H9 (cell line): ENCODE measurements around the gene TTLL9. TPM values are rescaled to one million over a fixed set of nuclear protein-coding genes. Genes with fewer than 3 reads are reported as not detected.

Experiments used
- DNase-seq: peaks from one replicate; pipeline ENCODE4 v3.0.0-alpha.2; 2017
- H2AFZ ChIP-seq: one replicate; pipeline ENCODE4 v1.6.1; 2013; ENCODE audit warnings: mild to moderate bottlenecking, low read length, control low read depth, moderate library complexity
- H2AK5ac ChIP-seq: 2 replicates; pipeline ENCODE4 v1.6.1; 2013; ENCODE audit warnings: low read length, control low read depth, mixed read lengths; ENCODE audit not compliant: insufficient read length
- H2BK120ac ChIP-seq: one replicate; pipeline ENCODE4 v1.6.1; 2013; ENCODE audit warnings: low read depth, mild to moderate bottlenecking, low read length, control low read depth, inconsistent platforms; ENCODE audit not compliant: poor library complexity, severe bottlenecking
- H2BK12ac ChIP-seq: 2 replicates; pipeline ENCODE4 v1.6.1; 2013; ENCODE audit warnings: low read length, control low read depth, mixed read lengths, low read depth; ENCODE audit not compliant: insufficient read length
- H2BK15ac ChIP-seq: 2 replicates; pipeline ENCODE4 v1.6.1; 2013; ENCODE audit warnings: low read depth, low read length, control low read depth
- H2BK20ac ChIP-seq: one replicate; pipeline ENCODE4 v1.6.1; 2013; ENCODE audit warnings: low read depth, mild to moderate bottlenecking, low read length, control low read depth, inconsistent platforms; ENCODE audit not compliant: poor library complexity, severe bottlenecking
- H2BK5ac ChIP-seq: 2 replicates; pipeline ENCODE4 v1.6.1; 2013; ENCODE audit warnings: low read length, control low read depth, mixed read lengths; ENCODE audit not compliant: insufficient read length
- H3K14ac ChIP-seq: 2 replicates; pipeline ENCODE4 v1.6.1; 2013; ENCODE audit warnings: low read length, control low read depth; ENCODE audit not compliant: insufficient read depth
- H3K18ac ChIP-seq: 2 replicates; pipeline ENCODE4 v1.6.1; 2013; ENCODE audit warnings: low read depth, mild to moderate bottlenecking, mixed read lengths, low read length, control low read depth; ENCODE audit not compliant: insufficient read length
- H3K23ac ChIP-seq: 2 replicates; pipeline ENCODE4 v1.6.1; 2013; ENCODE audit warnings: low read length, control low read depth, mixed read lengths, low read depth; ENCODE audit not compliant: insufficient read length
- H3K23me2 ChIP-seq: 2 replicates; pipeline ENCODE4 v1.6.1; 2013; ENCODE audit warnings: low read depth, mild to moderate bottlenecking, mixed read lengths, low read length, control low read depth; ENCODE audit not compliant: insufficient read length, poor library complexity, severe bottlenecking
- H3K27ac ChIP-seq: 2 replicates; pipeline ENCODE4 v1.5.1; 2013; ENCODE audit warnings: low read length, control low read depth, mixed read lengths, low read depth; ENCODE audit not compliant: insufficient read length
- H3K27me3 ChIP-seq: 2 replicates; pipeline ENCODE4 v1.6.1; 2013; ENCODE audit warnings: low read length, control low read depth, inconsistent platforms; ENCODE audit not compliant: insufficient read depth
- H3K4ac ChIP-seq: 2 replicates; pipeline ENCODE4 v1.6.1; 2013; ENCODE audit warnings: low read depth, mild to moderate bottlenecking, control low read depth, inconsistent platforms, low read length, moderate library complexity
- H3K4me1 ChIP-seq: 2 replicates; pipeline ENCODE4 v1.6.1; 2013; ENCODE audit warnings: low read length, control low read depth, inconsistent platforms; ENCODE audit not compliant: insufficient read depth
- H3K4me2 ChIP-seq: 2 replicates; pipeline ENCODE4 v1.6.1; 2013; ENCODE audit warnings: low read length, control low read depth, mixed read lengths; ENCODE audit not compliant: insufficient read length, insufficient read depth
- H3K56ac ChIP-seq: 2 replicates; pipeline ENCODE4 v1.6.1; 2013; ENCODE audit warnings: low read depth, mild to moderate bottlenecking, mixed read lengths, low read length, control low read depth; ENCODE audit not compliant: insufficient read length
- H3K79me1 ChIP-seq: 2 replicates; pipeline ENCODE4 v1.6.1; 2013; ENCODE audit warnings: low read depth, mild to moderate bottlenecking, moderate library complexity, low read length, control low read depth, inconsistent platforms; ENCODE audit not compliant: insufficient read depth, poor library complexity, severe bottlenecking
- H3K79me2 ChIP-seq: 2 replicates; pipeline ENCODE4 v1.6.1; 2013; ENCODE audit warnings: low read length, control low read depth, inconsistent platforms; ENCODE audit not compliant: insufficient read depth
- H3K9ac ChIP-seq: 2 replicates; pipeline ENCODE4 v1.6.1; 2013; ENCODE audit warnings: low read length, control low read depth, mixed read lengths; ENCODE audit not compliant: insufficient read length; ENCODE audit errors: extremely low read depth
- H3K9me3 ChIP-seq: one replicate; pipeline ENCODE4 v1.6.1; 2013; ENCODE audit warnings: low read depth, low read length, inconsistent platforms; ENCODE audit not compliant: control insufficient read depth
- H3T11ph ChIP-seq: one replicate; pipeline ENCODE4 v1.6.1; 2013; ENCODE audit warnings: mild to moderate bottlenecking, low read length, control low read depth, inconsistent platforms
- H4K20me1 ChIP-seq: one replicate; pipeline ENCODE4 v1.6.1; 2013; ENCODE audit not compliant: control insufficient read depth, insufficient read length, insufficient read depth
- H4K5ac ChIP-seq: 2 replicates; pipeline ENCODE4 v1.6.1; 2013; ENCODE audit warnings: low read depth, mild to moderate bottlenecking, mixed read lengths, low read length, control low read depth; ENCODE audit not compliant: insufficient read length
- H4K8ac ChIP-seq: replicated peaks from 2 replicates; pipeline ENCODE4 v1.6.1; 2013; ENCODE audit warnings: low read length, control low read depth, mixed read lengths, low read depth; ENCODE audit not compliant: insufficient read length
- H4K91ac ChIP-seq: 2 replicates; pipeline ENCODE4 v1.6.1; 2013; ENCODE audit warnings: low read depth, mild to moderate bottlenecking, moderate library complexity, mixed read lengths, low read length, control low read depth; ENCODE audit not compliant: insufficient read length
- H3K27ac Mint-ChIP-seq, 3 experiments: 2 replicates in 2 of 3; 3 replicates in 1 of 3; pipeline ENCODE4 v1.8.0; 2020 to 2021; ENCODE audit warnings: mixed read lengths in 3 of 3, mild to moderate bottlenecking in 1 of 3, moderate library complexity in 1 of 3
- H3K27me3 Mint-ChIP-seq: 2 replicates; pipeline ENCODE4 v1.8.0; 2021; ENCODE audit warnings: low read depth, mild to moderate bottlenecking, moderate library complexity, mixed read lengths
- H3K36me3 Mint-ChIP-seq, 3 experiments: 2 replicates in 2 of 3; 3 replicates in 1 of 3; pipeline ENCODE4 v1.8.0; 2020 to 2021; ENCODE audit warnings: low read depth in 3 of 3, mixed read lengths in 3 of 3; ENCODE audit not compliant: insufficient read depth in 1 of 3
- H3K4me1 Mint-ChIP-seq, 2 experiments: 2 replicates each; pipeline ENCODE4 v1.8.0; 2020; ENCODE audit warnings: mixed read lengths in 2 of 2
- H3K4me3 Mint-ChIP-seq, 2 experiments: 2 replicates in 1 of 2; 3 replicates in 1 of 2; pipeline ENCODE4 v1.8.0; 2020 to 2021; ENCODE audit warnings: mild to moderate bottlenecking in 2 of 2, mixed read lengths in 2 of 2, moderate library complexity in 1 of 2
- H3K9me3 Mint-ChIP-seq, 2 experiments: 2 replicates in 1 of 2; 3 replicates in 1 of 2; pipeline ENCODE4 v1.8.0; 2020; ENCODE audit warnings: mild to moderate bottlenecking in 2 of 2, mixed read lengths in 2 of 2, moderate library complexity in 1 of 2
- WGBS: extraction: QIAGEN DNeasy Blood & Tissue Kit; methylation state at CpG from one replicate; pipeline ENCODE4 v1.1.7; 2013; ENCODE audit warnings: missing lambda C conversion rate, low lambda C conversion rate, mixed read lengths; ENCODE audit not compliant: insufficient read length; ENCODE audit errors: extremely low coverage; 5-methylcytosine and 5-hydroxymethylcytosine counted together
- total RNA-seq: library from RNA; stranded (reverse); gene quantifications from 2 replicates; pipeline ENCODE4 v1.2.1, GENCODE V29; 2021
- TF ChIP-seq, protein P1 (sequence below): fragments of 200-600 bp; sonication (generic); conservative IDR thresholded peaks from 3 replicates; pipeline ENCODE4 v1.8.0; 2021; ENCODE audit warnings: antibody characterized with exemption, mild to moderate bottlenecking

The TTLL9 gene
- total RNA-seq, 1 experiment from 2014 or later, result 0.20 TPM

DNA sequence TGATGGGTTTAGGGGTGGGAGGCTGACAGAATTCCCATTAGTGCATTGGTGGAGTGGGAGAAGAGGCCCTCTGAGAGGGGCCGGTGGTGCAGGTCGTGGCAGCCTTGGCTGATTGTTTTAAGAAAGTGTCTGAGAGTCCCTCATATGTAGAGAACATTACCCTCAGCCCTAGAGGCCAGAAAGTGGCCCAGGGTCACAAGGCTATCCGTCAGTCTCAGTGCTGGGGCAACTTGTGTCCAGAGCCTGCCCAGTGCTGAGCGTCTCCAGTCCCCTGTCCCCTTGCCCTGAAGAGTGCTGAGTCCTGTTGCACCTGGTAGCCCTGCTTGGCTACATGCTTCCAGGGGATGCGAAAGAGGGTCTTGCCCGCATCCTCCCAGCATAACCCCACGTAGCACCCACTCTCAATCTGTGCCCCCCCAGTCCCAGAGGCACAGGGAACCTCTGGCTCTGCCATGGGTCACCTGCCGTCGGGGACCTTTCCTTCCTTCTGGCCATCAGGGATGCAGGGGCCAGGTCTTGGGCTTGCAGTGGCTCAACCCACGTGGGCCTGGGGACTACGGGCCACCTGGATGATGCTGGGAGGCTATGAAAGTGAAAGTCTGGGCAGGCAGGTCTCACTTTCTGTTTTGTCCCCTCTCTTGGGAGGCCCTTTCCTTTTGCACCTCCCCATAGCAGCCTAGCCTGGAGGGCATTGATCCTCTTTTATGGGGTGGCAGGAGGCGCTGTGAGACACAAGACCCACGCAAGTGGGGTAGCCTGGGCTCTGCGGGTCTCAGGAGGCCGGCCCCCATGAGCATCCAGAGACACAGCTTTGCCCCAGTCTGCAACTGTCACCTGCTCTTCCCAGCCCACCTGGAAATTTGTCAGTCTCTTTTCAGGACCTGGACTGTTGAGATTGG, 12.3 kb upstream of the TTLL9 start:
- H3K23ac ChIP-seq, result no peak overlapping the region
- Mint-ChIP-seq H3K36me3 (no peaks in the 10 kb centered on the region; a peak in 1 of 7 replicates), H3K27me3 (peaks cover 4% of the 10 kb centered on the region), H3K9me3 (no peaks in the 10 kb centered on the region), H3K4me1 (peaks cover 22 to 25% of the 10 kb centered on the region in 2 experiments), H3K4me3 (no peak overlapping the region), H3K27ac (peak overlapping the region in 1 of 3 experiments; percentile 24; a peak in 1 of 7 replicates)
- no peak overlapping the region for H2BK12ac ChIP-seq
- H3K27me3 ChIP-seq, result no peaks in the 10 kb centered on the region
- H3K14ac ChIP-seq, result no peak overlapping the region
- H3K18ac ChIP-seq, result no peak overlapping the region
- no peak overlapping the region for H2BK120ac ChIP-seq
- WGBS, result no CpG with 5 or more reads among the region's 15 CpGs
- H2BK5ac ChIP-seq, result no peak overlapping the region
- no peak overlapping the region for H4K8ac ChIP-seq
- no peaks in the 10 kb centered on the region for H3K9me3 ChIP-seq
- no peak overlapping the region for H4K91ac ChIP-seq
- H2BK20ac ChIP-seq, result no peak overlapping the region
- peaks cover 5% of the 10 kb centered on the region; the same call in 1 of the 2 replicates for H3K4me1 ChIP-seq
- H3K27ac ChIP-seq, result no peak overlapping the region
- no peak overlapping the region for H3K56ac ChIP-seq
- no peak overlapping the region for H3K9ac ChIP-seq
- H3T11ph ChIP-seq, result no peak overlapping the region
- H2BK15ac ChIP-seq, result no peak overlapping the region
- no peaks in the 10 kb centered on the region for H3K79me2 ChIP-seq
- H4K20me1 ChIP-seq, result no peaks in the 10 kb centered on the region
- H2AFZ ChIP-seq, result no peak overlapping the region
- no peak overlapping the region for H3K4me2 ChIP-seq
- TF ChIP-seq, protein P1, sequence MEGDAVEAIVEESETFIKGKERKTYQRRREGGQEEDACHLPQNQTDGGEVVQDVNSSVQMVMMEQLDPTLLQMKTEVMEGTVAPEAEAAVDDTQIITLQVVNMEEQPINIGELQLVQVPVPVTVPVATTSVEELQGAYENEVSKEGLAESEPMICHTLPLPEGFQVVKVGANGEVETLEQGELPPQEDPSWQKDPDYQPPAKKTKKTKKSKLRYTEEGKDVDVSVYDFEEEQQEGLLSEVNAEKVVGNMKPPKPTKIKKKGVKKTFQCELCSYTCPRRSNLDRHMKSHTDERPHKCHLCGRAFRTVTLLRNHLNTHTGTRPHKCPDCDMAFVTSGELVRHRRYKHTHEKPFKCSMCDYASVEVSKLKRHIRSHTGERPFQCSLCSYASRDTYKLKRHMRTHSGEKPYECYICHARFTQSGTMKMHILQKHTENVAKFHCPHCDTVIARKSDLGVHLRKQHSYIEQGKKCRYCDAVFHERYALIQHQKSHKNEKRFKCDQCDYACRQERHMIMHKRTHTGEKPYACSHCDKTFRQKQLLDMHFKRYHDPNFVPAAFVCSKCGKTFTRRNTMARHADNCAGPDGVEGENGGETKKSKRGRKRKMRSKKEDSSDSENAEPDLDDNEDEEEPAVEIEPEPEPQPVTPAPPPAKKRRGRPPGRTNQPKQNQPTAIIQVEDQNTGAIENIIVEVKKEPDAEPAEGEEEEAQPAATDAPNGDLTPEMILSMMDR, result no peak
- H3K79me1 ChIP-seq, result no peaks in the 10 kb centered on the region
- no peak overlapping the region for H3K4ac ChIP-seq
- H3K23me2 ChIP-seq, result peaks cover 13% of the 10 kb centered on the region
- DNase-seq, result no peak
- H2AK5ac ChIP-seq, result no peak overlapping the region
- H4K5ac ChIP-seq, result no peak overlapping the region
